NCI-H2171 (cell line): ENCODE measurements around the gene RNF144B.

Source experiments
- DNase-seq: peaks from one replicate; lab custom pipeline; 2025; lab: John Stamatoyannopoulos, UW

The RNF144B gene

DNA sequence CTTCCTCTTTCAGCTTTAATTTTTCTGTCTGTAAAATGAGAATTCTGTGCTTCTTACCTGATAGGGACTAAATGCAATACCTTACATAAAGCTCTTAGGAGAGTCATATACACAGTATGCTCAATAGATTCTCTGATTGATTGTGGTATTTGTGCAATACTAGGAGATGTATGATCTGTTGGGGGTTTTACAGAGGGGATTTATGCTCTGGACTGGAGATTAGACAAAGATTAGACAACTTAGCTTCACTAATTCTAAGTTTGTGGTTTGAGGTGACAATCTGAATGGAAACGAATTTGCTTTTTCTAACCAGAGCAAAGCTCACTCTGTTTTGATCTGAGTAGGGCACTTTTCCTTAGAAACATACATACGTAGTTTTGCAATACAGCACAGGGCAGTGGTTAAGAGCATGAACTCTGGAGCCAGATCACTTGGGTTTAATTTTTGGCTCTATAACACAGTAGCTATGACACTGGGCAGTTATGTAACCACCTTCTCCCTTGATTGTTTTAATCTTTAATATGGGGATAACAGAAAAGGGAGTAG, 126.2 kb downstream of the RNF144B start:
- DNase-seq: no peak

- DNase-seq: no peak
These were observed 127.0 kb downstream of the RNF144B start for GRCh38 chr6:18514180-18514579.

- DNase-seq: no peak
These were observed 128.6 kb downstream of the RNF144B start for GRCh38 chr6:18515767-18516166.
